HG03439 (cell line): Measurements from ENCODE around the gene SLC24A3.

ENCODE experiments used
- ATAC-seq: cut with Tn5 transposase; IDR thresholded peaks from one replicate; pipeline ENCODE4 v1.9.1; 2021; ENCODE audit warnings: mild to moderate bottlenecking, moderate library complexity; ENCODE audit not compliant: unreplicated experiment

Gene SLC24A3

DNA sequence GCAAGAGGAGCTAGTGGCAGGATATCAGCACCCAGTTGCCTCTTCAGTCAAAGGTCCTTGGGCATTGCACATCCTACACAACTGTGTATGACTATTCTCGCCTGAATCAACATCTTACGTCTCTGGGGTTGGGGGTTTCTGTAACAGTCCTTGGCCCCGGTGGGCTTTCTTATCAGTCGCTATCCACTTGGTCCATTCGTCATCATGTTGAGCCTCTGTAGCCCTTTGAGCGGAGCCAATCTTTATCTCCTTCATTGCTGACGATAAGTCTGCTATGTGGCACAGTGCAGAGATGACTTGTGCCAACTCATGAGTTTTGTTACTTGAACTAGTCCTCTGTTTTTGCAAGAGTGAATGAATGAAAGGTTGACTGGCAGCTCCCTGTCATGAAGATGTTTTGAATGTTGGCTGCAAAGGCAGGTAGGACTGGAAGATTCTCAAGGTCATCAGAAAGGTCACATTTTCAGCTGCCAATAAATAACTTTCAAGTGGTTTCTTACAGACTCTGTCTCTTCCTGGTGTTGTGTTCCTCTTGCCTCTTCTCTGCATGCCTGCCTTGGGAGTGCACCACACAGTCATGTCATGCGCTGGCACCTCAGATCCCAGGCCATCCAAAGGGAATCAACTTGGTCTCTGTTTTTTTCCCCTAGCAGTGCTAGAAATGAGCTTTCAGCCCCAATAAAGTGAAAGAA is 238.9 kb downstream of the SLC24A3 start:
- ATAC-seq: no peak

DNA sequence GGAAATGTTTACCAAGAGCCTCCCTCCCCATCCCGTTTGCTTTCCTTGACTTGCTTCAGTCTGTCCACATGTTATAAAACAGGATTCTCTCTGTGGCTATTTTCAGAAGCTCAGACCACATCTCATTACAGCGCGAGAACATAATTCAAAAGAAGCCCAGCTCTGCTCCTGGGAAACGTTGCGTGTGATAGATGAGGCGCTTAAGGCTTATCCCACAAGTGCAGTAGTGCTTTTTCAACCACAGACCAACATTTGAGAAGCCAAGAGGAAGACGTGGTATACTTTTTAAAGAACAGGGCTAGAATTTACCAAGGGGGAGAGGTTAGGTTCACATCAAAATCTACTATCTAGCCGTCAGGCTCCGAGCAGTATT is 239.5 kb downstream of the SLC24A3 start:
- no peak for ATAC-seq

DNA sequence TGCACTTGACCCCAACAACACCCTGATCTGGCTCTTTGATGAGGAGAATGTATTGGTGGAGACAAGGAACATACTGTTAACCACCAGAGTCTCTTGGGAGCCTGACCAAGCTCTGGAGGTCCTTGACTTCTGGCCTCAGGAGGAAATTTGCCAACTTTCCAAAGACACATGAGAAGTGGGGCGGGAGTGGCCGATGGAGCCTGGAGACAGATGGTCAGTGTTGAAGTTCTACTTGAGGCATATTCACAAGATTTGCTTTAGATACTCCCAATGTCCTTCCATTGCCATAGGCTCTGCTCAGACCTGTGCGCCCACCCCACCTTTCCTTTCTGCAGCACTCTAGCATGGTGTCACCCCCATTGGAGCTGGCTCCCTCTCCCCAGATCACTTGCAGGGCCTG is 241.0 kb downstream of the SLC24A3 start:
- ATAC-seq: no peak

DNA sequence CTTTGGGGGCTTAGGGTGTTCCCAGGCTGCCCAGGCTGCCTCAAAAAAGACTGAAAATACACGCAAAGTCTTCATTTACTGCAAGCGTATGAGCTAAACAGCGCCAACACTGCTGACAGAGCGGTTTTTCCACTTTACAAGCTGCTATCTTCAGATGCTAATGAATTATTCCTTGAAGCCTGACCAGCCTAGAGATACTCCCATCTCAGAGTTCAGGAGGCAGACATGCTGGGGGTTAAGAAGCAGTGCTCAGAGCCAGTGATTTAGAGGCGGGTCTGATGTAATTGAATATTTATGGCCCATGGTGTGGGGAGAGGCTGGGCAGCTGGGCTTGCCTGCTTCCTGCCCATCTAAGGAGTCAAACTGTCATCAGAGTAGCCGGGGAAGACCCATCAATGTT is 241.4 kb downstream of the SLC24A3 start:
- no peak for ATAC-seq

DNA sequence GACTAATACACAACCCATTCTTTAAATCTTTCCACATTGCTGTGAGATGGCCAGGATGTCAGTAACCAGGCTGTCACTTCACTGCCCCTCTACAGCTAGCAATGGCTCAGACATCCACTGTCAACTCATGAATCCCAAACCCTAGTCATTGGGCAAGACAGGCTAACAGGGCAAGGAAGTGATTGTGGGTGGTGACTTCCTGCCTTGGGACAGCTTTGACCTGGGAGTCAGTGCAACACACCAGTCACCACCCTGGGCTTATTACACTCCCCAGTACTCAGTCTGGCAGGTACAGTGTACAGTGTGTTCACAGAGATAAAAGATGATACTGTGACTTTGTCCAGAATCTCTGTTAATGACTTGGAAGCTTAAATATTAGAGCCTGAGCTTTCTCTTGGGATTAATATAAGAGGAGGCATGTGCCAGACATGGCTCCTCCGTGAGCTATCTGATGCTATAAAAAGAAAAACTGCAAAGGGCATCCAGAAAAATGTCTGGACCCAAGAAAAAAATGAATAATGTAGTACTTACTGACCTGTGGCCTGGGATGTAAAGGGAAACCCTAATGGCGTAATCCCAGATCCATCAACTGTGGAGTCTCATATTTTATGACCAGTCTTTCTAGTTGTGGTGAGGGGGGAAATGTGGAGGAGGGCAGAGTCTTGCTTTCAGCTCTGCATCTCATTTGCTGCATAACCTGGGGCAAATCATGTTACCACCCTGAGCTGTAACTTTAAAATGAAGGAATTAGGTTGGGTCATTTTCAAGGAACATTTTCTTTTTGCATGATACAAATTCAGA is 244.4 kb downstream of the SLC24A3 start:
- ATAC-seq: no peak

DNA sequence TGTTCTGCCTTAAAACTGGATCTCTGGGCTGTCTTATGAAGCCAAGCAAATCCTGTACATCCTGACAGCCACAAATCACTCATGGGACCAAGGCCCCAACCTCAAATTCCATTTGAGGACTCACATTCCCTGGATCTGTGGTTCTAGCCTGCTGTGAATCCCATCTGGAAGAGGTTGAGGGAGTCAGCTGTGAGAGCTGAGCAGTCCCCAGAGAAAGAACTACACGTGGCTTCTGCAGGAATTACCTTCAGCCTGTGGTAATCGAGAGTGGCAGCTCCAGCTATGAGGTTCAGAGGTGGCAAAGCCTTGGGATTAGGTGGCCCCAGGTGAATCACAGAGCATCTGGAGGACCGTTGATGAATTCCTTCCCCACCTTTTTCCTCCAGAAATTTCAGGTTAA is 245.2 kb downstream of the SLC24A3 start:
- ATAC-seq: no peak

DNA sequence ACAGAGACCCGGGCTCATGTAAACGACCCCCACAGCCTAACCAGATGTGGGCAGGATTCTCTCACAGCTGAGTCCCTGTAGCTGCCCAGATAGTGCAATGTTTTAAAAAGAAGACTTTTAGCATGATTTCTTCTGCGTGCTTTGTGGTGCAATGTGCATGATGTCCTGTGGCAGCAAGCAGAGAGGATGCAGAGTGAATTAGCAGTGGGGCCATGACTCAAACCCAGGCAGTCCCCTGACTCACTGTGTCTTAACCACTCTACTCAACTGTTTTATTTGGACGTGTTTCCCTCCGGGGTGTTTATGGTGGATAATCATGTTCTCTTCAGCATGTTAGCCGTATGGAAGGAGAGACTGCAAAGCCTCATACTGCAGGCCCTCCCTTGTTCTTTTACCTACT is 247.9 kb downstream of the SLC24A3 start:
- no peak for ATAC-seq

DNA sequence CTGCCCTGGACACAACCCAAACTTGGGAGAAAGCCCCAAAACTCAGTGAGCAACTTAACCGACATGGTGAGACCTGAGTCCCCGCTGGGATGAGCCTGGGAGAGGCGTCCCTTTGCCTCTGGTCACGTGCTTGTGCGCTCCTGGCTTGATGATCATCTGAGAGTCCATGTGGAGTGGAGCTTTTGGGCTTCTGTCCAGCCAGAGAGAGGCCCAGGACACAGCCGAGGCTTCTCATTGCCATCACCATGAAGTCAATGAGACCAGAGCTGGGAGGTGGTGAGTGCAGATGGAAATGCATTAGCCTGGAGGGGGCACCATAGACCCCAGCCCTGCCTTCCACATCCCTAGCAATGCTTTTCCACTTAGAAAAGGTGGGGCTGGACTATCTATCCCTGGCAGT is 250.0 kb downstream of the SLC24A3 start:
- ATAC-seq: no peak

DNA sequence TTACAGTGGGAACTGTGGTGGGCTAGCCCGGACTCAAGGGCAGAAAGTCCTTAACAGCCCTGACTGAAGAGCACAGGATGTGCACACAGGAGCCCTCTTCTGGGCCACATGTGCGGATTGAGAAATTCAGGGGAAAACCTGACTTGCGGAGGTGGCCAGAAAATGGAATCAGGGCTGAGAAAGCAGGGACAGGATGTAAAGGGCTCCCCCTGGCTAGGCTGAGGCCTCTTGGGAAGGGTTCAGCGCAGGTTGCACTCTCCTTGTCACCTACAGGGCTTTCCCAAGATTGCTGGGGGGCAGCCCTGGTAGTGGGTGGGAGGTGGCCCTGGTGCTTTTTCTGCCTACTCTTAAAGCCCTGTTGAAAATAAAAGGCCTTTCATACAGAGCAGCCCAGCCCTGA is 251.2 kb downstream of the SLC24A3 start:
- ATAC-seq: no peak

DNA sequence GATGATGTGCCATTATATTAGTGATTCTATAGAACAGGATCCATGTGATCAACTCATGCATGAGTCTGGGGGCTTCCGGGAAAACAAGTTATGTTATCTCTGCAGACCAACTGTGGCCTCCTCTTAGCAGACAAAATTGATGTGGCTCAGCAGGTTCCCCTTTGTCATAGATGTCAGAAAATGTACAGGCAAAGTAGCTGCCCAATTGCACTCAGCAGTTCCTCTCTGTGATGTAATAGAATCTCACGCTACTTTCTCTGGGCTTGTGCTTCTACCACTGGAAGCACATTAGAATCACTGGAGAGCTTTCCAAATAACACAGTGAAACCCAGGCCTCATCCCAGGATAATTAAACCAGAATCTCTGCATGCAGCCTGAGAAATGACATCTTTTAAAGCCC is 253.1 kb downstream of the SLC24A3 start:
- no peak for ATAC-seq

DNA sequence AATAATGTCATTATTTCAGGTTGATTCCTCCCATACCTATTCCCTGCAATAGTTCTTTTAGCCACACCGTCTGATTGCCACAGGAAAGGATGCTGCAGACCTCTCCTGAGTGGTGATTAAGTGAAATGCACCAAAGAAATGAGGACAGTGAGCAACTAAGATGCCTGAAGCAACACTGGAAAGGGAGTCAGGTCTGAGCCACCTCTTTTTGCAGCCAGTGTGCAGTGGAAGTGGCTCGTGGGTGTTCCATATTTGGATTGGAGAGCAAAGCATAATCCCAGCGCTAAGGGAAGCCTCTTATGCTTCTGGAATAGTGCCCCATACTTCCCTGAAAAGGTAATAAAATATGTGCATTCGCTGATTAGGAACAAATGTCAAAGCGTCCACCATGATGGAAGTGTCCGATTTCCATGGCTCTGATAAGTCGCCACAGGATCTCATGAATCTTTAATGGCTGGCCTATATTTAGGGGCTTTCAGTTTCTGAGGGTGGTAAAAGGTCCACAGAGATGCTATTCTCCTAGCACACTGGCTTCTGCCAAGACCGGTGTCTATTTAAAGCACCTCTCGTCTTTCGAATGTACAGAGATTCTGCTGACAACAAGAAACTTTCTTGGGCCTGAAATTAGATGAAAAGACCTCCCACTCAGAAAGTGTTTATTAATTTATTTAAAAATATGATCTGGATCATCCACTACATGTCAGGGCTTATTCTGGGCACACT is 253.9 kb downstream of the SLC24A3 start:
- no peak for ATAC-seq

DNA sequence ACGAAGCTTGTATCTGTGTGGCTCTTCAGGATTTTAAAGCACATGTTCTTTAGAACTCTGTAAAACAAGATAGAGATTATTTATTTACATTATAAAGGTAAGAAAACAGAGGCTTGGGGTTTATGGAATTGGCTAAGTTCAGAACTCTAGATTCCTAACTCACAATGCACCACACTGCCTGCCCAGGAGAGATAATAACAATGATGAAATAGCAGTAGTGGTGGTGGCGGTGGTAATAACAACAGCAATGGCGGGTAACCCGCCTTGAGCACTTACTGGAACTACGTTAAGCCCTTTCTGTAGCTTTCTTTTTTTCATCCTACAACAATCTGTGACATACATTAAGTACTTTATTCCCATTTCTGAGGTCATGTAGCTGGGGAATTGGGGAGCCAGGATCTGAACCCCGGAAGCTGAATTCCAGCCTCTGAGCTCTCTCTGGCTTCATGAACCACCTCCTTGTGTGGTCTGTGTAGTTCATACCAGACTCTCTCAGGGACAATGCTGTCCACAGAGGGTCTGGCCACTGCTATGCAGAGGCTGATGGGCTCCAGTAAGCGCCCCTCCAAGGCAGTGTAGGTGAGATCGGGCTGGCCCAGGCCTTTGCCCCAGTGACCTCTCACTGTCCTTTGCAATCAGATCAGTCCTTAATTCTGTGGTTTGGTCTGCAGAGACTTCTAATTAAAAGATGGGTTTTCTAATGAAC is 260.9 kb downstream of the SLC24A3 start:
- no peak for ATAC-seq

DNA sequence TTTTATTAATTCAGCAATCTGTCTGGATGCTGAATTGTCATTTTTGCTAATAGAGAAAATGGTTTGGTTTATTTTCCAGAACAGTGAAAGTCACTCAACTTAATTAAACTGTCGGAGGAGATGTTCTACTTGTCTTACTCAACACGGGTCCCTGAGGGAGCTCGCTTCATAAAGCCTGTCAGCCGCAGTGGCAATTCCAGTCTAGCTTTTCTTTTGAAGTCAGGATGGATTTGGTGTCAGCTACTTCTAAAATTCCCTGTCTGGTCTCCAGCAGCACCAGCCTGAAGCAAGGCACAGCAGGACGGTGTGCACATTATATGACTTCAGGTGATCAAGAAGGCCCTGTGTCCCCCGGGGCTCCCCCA is 261.5 kb downstream of the SLC24A3 start:
- no peak for ATAC-seq

DNA sequence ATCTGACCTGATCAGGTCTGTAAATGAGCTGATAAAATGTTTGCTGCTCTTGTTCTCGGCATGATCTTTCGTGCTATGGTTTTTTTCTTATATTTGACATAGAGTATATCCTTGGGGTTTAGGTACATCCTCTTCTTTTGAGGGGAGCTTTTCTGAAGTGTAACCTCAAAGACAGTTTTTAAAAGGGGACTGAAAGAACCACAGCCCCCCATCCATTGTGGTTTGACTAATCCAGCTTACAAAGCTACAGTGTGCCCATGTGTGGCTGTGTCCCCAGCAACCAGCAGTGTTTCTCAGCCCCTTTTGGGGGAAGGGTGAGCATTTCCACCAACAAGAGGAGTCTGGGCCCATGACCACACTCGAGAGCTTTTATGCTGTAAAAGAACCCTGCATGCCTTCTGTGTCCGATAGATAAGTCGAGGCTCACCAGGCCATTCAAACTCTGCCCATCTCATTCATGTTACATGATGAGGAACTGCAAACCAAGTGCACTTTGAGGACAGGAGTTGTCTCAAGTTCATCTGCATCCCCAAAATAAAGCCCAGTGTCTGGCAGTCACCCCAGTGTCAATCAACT is 266.0 kb downstream of the SLC24A3 start:
- no peak for ATAC-seq

DNA sequence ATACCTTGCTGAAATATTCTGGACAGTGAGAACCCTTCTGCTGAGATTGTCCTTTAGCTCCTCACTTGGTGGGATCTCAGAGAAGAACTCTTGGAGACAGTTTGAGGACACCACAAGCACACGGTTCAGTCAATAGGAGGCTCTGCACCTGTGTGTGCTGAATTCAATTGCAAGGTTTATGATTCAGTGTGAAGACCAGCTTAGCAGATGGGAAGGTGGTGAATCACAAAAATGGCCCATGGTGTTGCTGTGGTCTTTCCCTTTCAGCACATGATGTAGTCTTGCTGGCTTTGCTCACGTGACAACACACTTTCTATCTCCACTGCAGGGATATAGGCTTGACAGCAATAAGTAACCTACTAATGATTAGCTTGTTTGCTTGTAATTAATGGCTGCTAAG is 270.3 kb downstream of the SLC24A3 start:
- ATAC-seq: no peak

DNA sequence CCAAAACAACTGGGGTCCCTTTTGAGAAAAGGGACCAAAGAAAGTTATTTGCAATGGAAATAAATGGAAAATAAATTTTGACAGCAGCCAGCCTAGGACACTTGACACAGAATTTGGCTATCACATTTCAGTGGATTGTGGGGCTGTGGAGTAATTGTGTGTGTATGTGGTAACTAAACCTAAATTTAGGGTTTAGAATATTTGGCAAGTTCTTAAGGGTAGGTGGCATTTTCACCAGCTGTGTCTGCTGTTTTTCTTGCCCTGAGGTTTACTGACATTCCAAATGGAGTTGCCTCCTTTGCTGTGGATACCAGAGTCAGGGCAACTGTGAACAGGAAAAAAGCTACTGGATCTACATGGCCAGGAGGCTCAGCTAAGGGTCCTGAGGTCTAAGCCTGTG is 270.9 kb downstream of the SLC24A3 start:
- no peak for ATAC-seq

DNA sequence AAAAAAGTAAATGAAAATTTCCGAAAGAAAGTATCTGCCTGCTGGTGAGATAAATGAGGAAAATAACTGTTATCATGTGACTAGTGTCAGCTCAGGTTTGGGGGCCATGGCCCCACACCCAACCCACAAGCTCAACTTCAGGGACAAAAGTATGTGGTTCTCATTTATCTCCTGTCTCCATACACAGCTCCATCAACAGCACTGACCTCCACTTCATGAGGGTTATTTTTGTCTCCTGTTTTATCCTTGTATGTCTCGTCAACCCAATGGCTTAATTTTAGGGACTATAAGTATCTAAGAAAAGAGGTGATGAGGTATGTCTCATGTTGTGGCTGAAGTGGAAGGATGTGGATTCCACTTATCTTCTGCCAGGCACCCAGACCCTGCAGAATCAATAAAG is 274.0 kb downstream of the SLC24A3 start:
- no peak for ATAC-seq

DNA sequence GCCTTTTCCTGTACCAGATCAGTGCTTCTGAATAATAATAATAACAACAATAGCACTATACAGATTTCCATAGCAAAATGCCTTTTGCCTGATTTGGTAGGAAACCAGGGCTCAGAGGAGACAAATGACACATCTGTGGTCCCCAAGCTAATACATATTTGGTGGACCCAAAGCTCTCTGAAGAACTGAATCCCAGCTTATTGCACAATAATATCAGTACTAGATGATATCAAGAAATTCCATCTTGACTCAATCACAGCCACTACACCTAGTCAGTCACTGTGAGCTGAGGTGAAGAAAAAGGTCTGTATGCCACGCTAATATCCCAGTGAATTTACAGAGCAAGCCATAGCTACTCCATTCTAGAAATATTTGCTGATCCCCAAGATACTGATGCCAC is 275.0 kb downstream of the SLC24A3 start:
- ATAC-seq: no peak

DNA sequence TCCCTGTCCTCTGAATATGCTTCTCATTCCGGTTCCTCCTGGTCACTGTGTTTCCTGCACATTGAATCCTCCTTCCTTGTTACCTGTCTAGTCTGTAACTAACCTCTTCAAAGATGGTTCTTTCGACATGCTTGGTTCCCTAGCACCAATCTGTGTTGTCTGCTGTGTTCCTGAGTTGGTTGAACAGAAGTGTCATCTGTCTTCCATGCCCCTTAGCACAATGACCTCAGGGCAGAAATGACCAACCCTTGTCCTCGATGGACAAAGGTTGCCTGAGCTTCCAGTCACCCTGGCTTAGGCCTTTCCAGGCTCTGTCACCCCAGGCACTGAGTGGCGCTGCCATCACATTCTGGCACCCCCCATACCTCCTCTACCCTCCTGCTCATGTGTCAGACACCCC is 278.8 kb downstream of the SLC24A3 start:
- no peak for ATAC-seq

DNA sequence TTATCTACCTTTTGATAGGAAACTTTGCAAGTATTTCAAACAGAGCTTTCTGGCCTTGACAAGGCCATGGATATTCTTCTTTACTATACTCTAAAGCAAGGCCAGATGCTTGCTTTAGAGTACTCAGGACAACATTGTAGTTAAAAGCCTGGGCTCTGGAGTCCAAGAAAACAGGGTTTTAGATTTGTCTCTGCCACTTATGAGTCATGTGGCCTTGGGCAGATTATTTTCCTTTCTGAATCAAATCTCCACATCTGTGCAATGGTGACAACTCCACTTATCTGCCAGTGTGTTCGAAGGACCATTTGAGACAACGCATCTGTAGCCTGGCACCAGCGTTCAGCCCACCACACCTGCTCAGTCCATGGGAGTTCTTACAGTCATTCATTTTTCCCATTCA is 279.7 kb downstream of the SLC24A3 start:
- ATAC-seq: no peak

DNA sequence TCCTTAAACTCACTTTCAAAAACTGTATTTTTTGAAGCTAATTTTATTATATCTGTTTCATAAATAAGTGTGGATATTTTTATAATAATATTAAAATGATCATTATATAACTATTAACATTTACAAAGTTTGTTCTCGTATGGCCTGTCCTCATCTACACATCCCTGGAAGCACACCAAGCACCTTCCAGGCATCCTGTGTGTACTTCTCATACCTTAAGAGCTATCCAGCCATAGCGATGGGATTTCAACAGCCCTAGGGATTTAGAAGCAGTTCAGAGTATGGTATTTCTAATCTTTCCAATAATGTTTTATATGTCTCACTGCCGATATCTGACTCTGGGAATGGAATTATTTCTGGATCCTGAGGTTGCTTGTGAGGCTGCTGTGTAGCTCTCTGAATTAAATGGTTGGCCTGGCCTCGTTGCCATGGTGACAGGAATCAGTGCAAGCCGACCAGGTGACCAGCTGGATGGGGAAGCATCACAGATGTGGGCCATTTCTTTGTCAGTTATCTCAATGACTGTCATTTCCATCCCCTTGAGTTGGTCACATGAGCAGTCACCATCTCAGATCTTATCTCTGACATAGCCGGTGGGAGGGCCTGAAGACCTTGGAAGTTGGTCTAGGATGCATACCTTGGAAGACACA is 280.4 kb downstream of the SLC24A3 start:
- ATAC-seq: no peak
